ENCODE results near the gene BNIP5. TPM values are rescaled to one million over a fixed set of nuclear protein-coding genes. Genes with fewer than 3 reads are reported as not detected.

The BNIP5 gene
- total and polyA plus RNA-seq, 2 experiments from 2014 or later: 0.12 TPM; not detected in 1

DNA sequence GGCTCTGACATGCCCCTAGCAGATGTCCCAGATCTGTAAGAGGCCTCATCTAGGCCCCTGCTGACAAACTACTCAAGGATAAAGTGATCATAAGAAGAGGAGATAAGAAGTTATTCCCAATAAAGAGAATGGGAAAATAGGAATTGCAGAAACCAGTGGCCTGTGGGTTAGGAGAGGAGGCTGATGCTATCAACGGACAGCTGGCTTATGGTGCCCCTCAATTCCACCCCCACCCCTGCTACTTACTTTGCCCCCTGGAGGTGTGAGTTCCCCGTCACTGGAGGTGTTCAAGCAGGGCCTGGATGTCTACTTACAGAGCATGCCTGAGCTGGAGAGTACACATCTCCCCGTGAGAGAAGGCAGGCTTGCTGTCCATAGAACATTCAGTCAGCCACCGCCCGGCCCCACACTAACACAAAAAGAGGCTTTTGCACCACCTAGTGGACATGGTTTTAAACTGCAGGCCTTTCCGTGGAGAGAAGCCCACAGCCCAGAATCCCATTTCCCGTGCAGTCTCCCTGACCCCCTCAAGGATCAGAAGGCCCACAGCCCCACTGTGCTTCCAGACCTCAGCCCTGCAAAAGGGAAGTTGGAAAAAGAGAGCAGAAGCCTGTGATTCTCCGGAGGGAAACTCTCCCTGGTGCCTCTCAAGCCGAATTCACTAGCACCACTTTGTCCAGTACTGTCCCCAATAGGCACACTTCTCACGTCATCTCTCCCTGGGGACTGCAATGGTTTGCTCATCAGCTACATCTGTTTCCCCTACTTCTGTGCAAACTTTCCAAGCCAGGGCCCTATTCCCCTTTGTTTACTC lies 23.8 kb upstream of the BNIP5 start:
- TF ChIP-seq, protein P1, sequence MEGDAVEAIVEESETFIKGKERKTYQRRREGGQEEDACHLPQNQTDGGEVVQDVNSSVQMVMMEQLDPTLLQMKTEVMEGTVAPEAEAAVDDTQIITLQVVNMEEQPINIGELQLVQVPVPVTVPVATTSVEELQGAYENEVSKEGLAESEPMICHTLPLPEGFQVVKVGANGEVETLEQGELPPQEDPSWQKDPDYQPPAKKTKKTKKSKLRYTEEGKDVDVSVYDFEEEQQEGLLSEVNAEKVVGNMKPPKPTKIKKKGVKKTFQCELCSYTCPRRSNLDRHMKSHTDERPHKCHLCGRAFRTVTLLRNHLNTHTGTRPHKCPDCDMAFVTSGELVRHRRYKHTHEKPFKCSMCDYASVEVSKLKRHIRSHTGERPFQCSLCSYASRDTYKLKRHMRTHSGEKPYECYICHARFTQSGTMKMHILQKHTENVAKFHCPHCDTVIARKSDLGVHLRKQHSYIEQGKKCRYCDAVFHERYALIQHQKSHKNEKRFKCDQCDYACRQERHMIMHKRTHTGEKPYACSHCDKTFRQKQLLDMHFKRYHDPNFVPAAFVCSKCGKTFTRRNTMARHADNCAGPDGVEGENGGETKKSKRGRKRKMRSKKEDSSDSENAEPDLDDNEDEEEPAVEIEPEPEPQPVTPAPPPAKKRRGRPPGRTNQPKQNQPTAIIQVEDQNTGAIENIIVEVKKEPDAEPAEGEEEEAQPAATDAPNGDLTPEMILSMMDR (IDR thresholded peaks at IDR 0.05; ENCODE audit: low read depth, low read length): peak; percentile 77
- no peaks in the 10 kb centered on the region for H3K36me3 ChIP-seq
- no peak overlapping the region for H3K4me3 ChIP-seq
- H3K4me1 ChIP-seq (ENCODE audit: low read depth): peaks cover 8% of the 10 kb centered on the region
- H3K27ac ChIP-seq: no peak overlapping the region
- no peaks in the 10 kb centered on the region for H3K27me3 ChIP-seq
- DNase-seq (ENCODE audit: low read depth in 1 of 2, low spot score in 1 of 2): peak; percentile 92 to 93
- H3K9me3 ChIP-seq (ENCODE audit: low read depth): no peaks in the 10 kb centered on the region

GRCh38 chr6:36358226-36358915 lies 21.7 kb upstream of the BNIP5 start:
- H3K9me3 ChIP-seq (ENCODE audit: low read depth): no peaks in the 10 kb centered on the region
- no peaks in the 10 kb centered on the region for H3K36me3 ChIP-seq
- peaks cover 8% of the 10 kb centered on the region for H3K4me1 ChIP-seq (ENCODE audit: low read depth)
- peak overlapping the region; percentile 65 for H3K27ac ChIP-seq
- no peaks in the 10 kb centered on the region for H3K27me3 ChIP-seq
- DNase-seq (ENCODE audit: low read depth in 1 of 2, low spot score in 1 of 2): peak in 1 of 2 donors; percentile 94
- no peak overlapping the region for H3K4me3 ChIP-seq
- TF ChIP-seq, protein P1 (IDR thresholded peaks at IDR 0.05; ENCODE audit: low read depth, low read length): no peak

DNA sequence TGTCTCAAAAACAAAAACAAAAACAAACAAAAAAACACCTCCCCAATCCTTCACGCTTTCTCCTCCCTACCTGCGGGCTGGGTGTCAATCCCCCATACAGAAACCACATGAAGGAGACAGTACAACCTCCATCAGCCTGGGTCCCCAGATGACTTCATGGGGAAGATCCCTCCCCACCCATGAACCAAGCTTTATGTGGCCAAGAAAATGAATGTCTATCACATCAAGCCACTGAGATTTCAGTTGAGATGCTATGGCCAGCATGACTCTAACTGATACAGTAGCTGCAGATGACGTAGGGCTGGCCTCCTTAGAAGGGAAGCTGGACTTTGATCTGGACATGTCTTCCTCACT lies 21.2 kb upstream of the BNIP5 start:
- TF ChIP-seq, protein P1 (IDR thresholded peaks at IDR 0.05; ENCODE audit: low read depth, low read length): no peak
- H3K27me3 ChIP-seq: no peaks in the 10 kb centered on the region
- no peak for DNase-seq (ENCODE audit: low read depth in 1 of 2, low spot score in 1 of 2)

GRCh38 chr6:36355819-36356218 lies 19.1 kb upstream of the BNIP5 start:
- Histone ChIP-seq H3K9me3 (ENCODE audit: low read depth) (no peaks in the 10 kb centered on the region), H3K4me1 (ENCODE audit: low read depth) (peaks cover 13% of the 10 kb centered on the region), H3K27me3 (no peaks in the 10 kb centered on the region), H3K4me3 (no peak overlapping the region), H3K36me3 (no peaks in the 10 kb centered on the region), H3K27ac (no peak overlapping the region)
- peak in 1 of 2 donors; percentile 89 for DNase-seq (ENCODE audit: low read depth in 1 of 2, low spot score in 1 of 2)
- TF ChIP-seq, protein P1 (IDR thresholded peaks at IDR 0.05; ENCODE audit: low read depth, low read length): no peak

More for the DNA sequence above, 21.2 kb upstream of the BNIP5 start:
- H3K36me3 ChIP-seq: no peaks in the 10 kb centered on the region
- no peak overlapping the region for H3K4me3 ChIP-seq
- no peak overlapping the region for H3K27ac ChIP-seq
- H3K9me3 ChIP-seq (ENCODE audit: low read depth): no peaks in the 10 kb centered on the region
- peaks cover 8% of the 10 kb centered on the region for H3K4me1 ChIP-seq (ENCODE audit: low read depth)

DNA sequence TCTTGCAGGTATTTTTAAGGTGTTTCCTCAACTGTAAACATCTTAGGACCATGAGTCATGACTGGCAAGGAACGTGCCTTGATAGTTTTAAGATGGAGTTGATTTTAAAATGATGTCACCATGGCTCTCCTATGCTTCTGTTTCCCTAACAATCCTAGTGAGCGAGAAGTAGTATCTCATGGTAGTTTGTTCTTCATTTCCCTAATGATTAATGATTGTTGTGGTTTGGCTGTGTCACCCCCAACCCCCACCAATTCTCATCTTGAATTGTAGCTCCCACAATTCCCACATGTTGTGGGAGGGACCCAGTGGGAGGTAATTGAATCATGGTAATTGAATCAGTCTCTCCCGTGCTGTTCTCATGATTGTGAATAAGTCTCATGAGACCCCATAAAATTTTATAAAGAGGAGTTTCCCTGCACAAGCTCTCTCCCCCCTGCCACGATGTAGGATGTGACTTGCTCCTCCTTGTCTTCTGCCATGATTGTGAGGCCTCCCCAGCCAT lies 16.8 kb upstream of the BNIP5 start:
- no peak overlapping the region for H3K27ac ChIP-seq
- H3K4me1 ChIP-seq (ENCODE audit: low read depth): peaks cover 15% of the 10 kb centered on the region
- H3K27me3 ChIP-seq: no peaks in the 10 kb centered on the region
- peak in 1 of 2 donors; percentile 60 for DNase-seq (ENCODE audit: low read depth in 1 of 2, low spot score in 1 of 2)
- TF ChIP-seq, protein P1 (IDR thresholded peaks at IDR 0.05; ENCODE audit: low read depth, low read length): no peak
- H3K9me3 ChIP-seq (ENCODE audit: low read depth): no peaks in the 10 kb centered on the region
- no peaks in the 10 kb centered on the region for H3K36me3 ChIP-seq
- H3K4me3 ChIP-seq: no peak overlapping the region
